Activated T-cell treated with anti-CD3 and anti-CD28 coated beads for 1 hour (primary cell): ENCODE measurements around the gene ASIC2.
"Not testable (repeated sequence)": the region's sequence is repeated elsewhere in the genome, so short reads cannot be mapped to it uniquely, and the experiment has no call there.

Experiments
- DNase-seq: peaks from one replicate; pipeline ENCODE4 v3.0.0-alpha.2; 2020; ENCODE audit warnings: low read depth

ASIC2 gene

GRCh38 chr17:32985050-32985756 lies 307.9 kb downstream of the ASIC2 start:
- no peak for DNase-seq

- DNase-seq, result not testable (repeated sequence)
These were observed 311.5 kb downstream of the ASIC2 start for GRCh38 chr17:32981611-32982010.

- DNase-seq, result no peak
These were observed 312.9 kb downstream of the ASIC2 start for GRCh38 chr17:32980230-32980629.

DNA sequence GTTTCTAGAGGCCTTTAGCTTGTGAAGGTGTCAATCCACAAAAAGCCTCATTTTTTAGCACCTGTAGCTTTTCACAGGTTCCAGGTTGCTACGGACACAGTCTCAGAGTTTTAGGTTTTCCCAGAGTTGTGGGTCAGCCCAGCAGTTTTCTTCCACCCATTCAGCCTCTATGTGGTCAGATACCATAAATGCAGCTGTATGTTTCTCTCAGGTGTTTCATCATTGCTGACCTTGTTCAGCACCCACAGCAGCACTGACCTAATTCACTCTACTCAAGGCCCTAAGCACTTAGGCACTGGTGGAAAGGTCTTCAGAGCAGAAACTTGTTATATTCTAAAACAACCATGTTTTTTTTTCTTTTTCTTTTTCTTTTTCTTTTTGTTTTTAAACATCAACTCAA lies 316.5 kb downstream of the ASIC2 start:
- DNase-seq, result no peak

- no peak for DNase-seq
These were observed 317.0 kb downstream of the ASIC2 start for GRCh38 chr17:32976131-32976530.

DNA sequence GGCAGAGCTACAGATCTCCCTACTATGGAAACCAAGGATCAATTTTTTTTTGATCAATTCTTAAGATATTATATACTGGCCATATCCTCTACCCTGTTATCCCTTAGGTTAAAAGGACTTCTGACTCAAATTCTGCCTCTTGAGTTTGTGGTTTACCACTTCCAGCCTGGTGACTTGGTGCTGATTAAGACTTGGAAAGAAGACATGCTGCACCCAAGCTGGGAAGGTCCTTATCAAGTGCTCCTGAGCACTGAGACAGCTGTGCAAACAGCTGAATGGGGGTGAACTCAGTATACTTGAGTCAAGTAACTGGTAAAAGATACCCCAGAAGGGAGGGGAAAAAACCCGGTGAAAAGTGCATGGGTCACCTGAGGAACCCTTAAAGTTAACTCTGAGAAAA lies 321.9 kb downstream of the ASIC2 start:
- DNase-seq, result no peak

DNA sequence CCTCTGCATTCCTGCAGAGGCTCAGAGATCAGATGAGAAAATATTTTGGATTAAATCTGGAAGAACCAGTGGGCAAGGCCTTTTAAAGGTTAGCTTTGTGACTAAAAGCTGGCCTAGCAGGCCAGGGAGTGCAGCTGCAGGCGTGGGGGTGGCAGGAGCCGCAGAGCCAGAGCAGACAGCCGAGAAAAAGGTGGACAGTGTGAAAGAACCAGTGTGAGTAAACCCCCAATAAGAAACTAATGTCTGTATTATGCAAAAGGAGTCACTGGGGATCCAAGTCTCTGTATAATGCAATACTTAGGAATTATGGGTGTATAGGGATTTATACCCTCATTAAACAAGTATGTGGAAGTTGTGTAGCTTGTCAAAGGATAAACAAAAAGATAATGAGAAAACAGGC lies 322.8 kb downstream of the ASIC2 start:
- no peak for DNase-seq

DNA sequence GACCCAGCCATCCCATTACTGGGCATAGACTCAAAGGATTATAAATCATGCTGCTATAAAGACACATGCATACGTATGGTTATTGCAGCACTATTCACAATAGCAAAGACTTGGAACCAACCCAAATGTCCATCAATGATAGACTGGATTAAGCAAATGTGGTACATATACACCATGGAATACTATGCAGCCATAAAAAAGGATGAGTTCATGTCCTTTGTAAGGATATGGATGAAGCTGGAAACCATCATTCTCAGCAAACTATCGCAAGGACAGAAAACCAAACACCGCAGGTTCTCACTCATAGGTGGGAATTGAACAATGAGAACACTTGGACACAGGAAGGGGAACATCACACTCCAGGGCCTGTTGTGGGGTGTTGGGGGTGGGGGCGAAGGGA lies 323.9 kb downstream of the ASIC2 start:
- DNase-seq, result not testable (repeated sequence)

DNA sequence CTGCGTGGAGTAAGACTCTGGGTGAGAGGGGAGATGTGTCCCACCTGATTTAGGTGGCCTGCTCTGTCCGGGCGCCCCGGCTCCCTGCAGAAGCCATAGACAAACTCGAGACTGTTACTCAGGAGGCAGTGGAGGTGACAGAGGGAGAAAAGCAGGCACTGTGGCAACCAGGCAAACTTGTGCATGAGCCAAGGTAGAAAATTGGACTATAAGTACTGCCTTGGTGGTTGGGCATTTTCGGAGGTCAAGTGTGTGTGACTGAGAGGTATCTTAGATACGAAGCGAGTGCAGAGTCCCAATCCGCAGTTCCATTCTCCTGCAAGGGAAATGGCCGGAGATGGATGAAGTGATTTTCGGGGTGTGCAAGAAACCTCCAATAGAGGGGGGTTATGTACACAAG lies 328.6 kb downstream of the ASIC2 start:
- DNase-seq, result no peak
